Right hindlimb (tissue), 1 donor: Measurements from ENCODE around the gene DLL1.
"Not testable (repeated sequence)": the region's sequence is repeated elsewhere in the genome, so short reads cannot be mapped to it uniquely, and the experiment has no call there.

Source experiments
- DNase-seq: peaks from one replicate; pipeline ENCODE4 v3.0.0-alpha.2; 2018

DLL1 gene

DNA sequence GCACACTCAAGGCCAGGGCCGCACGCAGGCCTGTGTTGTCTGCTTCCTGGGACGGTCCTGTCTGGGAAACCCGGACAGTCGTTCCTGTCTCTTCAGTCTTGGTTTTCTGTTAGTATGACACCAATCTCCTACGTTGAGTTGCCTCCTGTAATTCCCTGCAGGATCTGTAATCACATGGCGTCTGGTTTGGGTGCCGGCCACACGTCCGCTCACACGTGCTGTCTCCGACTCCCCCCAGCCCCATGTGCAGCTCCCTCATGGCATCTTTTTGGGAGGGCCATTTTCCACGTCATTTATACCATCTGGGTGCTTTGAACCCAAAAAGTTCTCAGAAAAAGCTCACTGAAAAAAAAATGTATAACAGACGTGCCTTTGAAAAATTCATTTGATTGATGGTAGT lies 23.2 kb downstream of the DLL1 start:
- no peak for DNase-seq

GRCh38 chr6:170266061-170266825 lies 24.6 kb downstream of the DLL1 start:
- DNase-seq = no peak

DNA sequence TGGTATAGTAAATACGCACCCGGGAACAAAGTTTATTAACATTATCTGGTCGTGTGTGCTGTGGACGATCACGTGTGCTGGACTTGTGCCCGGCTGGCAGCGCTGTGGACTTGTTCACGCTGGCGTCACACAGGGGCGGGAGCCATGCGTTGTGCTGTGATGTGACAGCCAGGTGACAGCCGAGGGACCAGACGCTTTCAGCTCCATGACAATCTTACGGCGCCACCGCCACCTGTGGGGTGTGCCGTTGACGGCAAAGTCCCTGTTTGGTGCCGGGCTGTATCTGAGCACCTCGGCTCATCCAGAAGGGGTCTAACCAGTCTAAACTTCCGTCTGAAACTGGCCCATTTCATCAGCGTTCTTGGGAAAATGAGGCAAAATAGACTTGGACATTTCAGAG lies 25.2 kb downstream of the DLL1 start:
- DNase-seq = no peak

- not testable (repeated sequence) for DNase-seq
Observed at GRCh38 chr6:170264644-170265043, 26.2 kb downstream of the DLL1 start.

DNA sequence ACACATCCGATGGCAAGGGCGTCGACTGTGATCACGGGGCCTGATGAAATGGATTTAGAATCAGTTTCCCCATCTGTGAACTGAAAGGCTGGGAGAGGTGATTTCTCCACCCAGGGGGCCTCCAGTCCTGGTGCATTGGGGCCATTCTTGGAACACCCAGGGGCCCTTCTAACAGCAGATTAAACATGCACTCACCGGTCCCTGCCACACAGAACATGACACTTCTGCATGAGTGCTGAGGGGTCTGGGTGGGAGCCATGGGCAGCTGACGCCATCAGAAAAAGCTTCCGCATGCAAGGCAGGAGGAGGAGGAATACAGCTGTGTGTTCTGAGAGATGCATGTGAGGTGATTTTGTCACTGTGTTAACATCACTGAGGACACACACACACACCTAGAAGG lies 26.8 kb downstream of the DLL1 start:
- no peak for DNase-seq

DNA sequence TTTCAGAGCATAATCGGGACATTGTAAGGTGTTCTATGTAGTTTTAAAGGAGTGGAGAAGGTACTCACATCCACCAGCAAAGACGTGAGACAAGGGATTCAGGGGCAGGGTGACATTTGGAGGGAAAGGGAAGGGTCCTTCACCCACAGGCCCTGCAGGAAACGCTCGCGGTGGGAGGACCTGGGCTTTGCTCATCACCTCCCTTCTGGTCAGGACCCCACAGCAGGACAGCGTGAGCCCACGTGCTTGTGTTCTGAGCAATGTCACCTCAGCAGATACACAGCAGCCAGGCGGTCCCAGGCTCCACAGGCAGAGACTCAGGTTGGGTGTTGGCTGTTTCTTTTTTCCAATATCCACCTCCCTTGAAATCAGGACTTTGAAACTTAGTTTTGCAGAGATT lies 27.5 kb downstream of the DLL1 start:
- no peak for DNase-seq

- DNase-seq = no peak
Observed at GRCh38 chr6:170262489-170263088, 28.3 kb downstream of the DLL1 start.

GRCh38 chr6:170261643-170262488 lies 29.0 kb downstream of the DLL1 start:
- no peak for DNase-seq

DNA sequence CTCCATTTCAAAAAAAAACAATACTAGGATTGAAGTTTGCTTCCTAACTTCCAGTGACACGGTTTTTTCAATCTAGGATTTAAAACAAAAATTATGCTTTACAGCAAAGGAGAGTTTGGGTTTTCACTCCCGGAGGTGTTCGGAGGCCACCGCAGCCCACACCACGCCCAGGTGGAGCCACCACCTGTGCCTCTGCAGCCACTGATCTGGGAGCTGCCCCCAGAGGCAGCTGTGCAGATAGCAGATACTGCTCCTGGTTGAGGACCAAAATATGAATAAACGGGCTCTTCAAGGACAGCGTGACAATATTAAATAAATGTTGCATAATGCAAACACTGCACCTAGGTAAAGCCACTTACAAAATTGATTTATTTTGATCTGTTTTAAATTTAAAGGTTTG lies 30.2 kb downstream of the DLL1 start:
- DNase-seq = no peak

DNA sequence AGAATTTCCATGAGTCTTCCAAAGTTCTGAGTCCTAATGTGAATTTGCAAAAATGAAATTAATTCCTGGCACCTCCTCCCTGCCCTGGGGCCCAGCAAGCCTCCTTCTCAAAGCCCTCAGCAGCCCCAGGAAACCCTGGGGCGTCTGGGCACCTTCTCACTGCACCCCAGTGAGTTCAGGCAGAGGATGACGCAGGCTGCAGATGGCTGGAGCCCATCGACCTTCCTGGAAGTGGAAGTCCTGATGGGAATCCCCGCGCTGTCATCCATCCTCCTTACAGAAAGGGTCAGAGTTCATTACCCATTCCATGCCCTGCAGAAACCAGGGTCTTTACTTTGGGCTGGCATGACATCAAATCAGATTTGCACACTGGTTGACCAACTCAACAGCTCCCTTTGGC lies 31.6 kb downstream of the DLL1 start:
- DNase-seq = no peak

DNA sequence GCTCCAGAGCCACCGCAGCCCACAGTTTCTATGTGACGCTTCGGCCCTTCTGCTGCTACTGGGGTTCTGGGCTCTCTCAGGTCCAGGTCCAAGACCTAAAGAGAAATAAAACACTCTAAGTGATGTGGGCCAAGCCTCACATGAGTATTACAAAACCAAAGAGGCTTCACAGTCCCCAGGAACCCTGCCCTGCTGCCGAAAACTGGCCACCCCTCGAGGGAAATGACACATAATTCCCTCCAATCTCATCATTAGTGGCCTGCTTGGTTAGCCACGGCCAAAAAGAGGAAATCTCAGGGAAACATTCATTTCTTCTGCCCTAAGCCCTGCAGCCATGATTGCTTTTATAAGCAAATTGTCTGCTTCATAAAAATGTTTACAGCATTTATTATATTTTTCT lies 32.5 kb downstream of the DLL1 start:
- DNase-seq = no peak

DNA sequence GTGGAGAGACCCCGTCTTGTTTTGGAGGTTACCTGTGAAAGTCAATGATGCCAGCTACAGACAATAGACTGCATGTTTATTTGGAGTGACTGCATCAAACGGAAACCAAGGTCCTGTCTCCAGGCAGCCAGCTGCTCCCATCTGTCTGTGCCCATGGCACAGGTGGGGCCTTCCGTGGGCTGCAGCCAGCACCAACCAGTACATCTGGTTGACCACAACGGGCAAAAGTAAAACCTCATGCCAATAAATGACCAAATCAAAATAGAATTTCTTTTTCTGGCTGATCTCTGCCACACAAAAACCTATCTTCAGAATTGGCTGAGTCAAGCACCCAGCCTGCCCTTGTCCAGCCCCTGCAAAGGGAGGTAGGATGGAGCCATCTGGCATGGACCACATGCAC lies 33.5 kb downstream of the DLL1 start:
- DNase-seq = no peak

- DNase-seq = no peak
Observed at GRCh38 chr6:170256641-170257040, 34.2 kb downstream of the DLL1 start.

DNA sequence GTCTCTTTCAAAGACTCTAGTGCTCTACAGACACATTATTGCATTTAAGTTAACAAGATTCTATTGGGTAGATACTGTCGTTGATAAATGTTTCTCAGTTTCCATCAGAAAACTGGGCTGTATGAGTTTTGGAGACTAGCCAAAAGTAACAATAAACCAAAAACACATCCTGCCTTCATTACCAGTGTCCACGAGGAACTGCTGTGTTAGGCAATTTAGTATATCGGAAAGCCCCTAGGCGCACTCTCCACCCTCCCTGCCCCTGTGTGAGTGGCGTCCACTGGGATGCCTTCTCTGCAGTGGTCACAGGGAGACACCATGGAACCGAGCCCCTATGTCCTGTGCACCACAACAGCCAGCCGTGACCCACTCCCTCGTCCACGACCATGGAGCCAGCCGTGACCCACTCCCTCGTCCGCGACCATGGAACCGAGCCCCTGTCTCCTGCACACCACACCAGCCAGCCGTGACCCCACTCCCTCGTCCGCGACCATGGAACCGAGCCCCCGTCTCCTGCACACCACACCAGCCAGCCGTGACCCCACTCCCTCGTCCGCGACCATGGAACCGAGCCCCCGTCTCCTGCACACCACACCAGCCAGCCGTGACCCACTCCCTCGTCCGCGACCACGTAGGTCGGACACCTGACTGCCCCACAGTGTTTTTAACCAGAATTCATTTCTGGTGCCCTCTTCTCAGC lies 35.3 kb downstream of the DLL1 start:
- DNase-seq = no peak

- no peak for DNase-seq
Observed at GRCh38 chr6:170254315-170255213, 36.3 kb downstream of the DLL1 start.

DNA sequence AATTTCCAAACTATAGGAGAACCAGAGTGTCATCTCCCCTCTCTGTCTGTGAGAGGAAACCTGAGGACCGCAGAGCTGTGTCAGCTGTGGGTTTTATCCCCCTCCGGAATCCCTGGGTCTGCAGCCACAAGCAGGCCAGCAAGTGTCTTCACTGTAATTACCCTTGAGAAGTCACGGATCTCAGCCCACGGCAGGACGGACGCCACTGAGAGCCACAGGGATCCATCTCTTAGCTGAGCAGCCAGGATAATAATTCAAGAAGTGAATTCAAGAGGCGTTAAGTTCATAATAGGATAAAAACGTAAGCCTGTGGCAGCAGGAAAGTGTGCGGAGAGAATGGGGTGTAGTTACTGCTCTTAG lies 37.0 kb downstream of the DLL1 start:
- DNase-seq = no peak

- DNase-seq = no peak
Observed at GRCh38 chr6:170253226-170253909, 37.5 kb downstream of the DLL1 start.

DNA sequence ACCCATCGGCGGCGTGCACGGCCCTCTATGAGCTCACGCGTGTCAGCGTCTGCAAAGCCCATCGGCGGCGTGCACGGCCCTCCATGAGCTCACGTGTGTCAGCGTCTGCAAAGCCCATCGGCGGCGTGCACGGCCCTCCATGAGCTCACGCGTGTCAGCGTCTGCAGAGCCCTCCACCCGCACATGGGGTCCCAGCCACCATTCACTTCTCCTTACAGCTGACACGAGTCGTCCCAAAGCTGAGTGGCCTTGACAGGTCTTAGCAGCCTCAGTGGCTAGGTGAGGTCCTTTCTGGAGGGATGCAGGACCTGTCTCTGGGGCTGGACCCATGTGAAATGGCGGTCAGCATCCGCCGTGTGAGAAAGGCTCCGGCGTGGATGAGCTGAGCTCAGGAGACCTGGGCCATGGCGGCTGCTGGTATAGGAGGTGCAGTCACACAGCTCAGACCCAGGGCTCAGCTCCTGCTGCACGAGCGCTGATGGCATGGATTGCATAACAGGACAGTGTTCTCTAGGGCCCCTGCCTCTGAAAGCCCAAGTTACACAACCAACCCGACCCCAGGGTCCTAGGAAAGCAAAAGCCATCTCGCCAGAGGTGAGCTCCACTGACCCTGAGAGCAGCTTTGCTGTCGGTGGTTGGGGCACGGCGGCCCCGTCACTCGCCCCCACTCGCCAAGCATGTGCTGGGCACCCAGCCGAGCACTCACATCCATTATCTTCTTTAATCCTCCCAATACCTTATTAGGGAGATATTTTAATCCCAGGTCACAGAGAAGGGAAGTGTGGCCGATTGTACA lies 38.9 kb downstream of the DLL1 start:
- DNase-seq = no peak

DNA sequence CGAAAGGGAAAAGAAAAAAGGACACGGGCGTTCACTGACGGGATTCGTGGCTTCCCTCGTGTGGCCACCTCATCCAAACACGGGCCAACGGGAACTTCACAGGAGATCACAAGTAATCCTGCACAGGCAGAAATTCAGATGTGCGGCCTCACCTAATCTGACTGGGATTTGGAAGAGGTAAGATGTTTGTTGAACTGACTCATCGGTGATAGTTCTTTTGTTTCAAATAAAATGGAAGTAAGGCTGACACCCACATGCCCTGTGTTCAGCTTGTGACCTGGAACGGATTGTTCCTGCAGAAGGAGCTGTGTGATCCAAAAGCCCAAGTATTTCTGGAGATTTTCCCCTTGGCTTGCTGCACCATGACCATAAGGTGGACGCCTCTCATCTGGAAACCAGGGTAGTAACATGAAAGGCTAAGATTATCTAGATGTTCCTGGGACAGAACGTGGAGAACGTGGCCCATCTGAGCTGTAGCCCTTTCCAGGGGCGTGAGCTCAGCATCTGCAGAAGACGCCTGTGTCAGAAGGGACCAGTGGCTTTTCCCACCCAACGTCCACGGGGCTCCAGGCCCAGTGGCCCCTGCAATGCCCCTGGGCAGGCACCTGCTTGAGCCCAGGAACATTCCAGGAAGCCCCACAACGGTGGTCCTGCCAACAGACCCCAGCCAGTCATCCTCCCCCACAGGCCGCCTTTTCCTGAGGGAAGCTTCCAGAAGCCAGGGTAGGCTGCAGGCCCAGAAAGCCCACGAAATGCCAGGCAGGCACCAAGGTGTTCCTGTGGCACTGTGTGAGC lies 39.7 kb downstream of the DLL1 start:
- DNase-seq = no peak

DNA sequence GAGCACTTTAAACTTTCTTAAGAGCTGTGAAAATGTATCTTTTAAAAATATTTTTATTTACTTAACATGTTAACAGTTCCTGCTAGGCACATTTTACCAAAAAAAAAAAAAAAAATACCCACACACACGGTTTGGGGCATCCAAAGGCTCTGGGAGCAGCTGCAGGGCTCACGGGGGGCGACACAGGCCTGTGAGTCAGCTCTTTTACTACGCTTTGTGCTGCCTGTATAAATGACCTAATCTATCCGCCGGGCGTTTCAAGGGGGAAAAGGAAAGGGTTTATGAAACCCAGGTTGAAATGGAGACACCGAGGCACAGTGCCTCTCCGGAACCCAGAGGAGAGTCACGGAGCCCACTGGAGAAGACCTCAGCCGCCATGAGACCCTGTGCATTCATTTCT lies 40.4 kb downstream of the DLL1 start:
- no peak for DNase-seq
